WERI-Rb-1 (cell line): ENCODE data around the gene POLR2B.

Experiments
- DNase-seq: peaks from one replicate; pipeline ENCODE4 v3.0.0-alpha.2; 2020
- H3K27ac ChIP-seq: fragments of 250-450 bp; sonication (Bioruptor Pico); 2 replicates; pipeline ENCODE4 v1.5.1; 2020; ENCODE audit warnings: mild to moderate bottlenecking, moderate library complexity
- H3K27me3 ChIP-seq: fragments of 250-450 bp; sonication (Bioruptor Pico); 2 replicates; pipeline ENCODE4 v1.5.1; 2021; ENCODE audit warnings: mild to moderate bottlenecking, low read depth, moderate library complexity; ENCODE audit not compliant: insufficient read depth, severe bottlenecking
- H3K36me3 ChIP-seq: fragments of 250-450 bp; sonication (Bioruptor Pico); 2 replicates; pipeline ENCODE4 v1.5.1; 2020; ENCODE audit warnings: mild to moderate bottlenecking, moderate library complexity
- H3K4me3 ChIP-seq: 2 replicates; pipeline ENCODE4 v1.5.1; 2011; ENCODE audit warnings: low read depth, mild to moderate bottlenecking, control low read depth, low read length
- H3K9me3 ChIP-seq: fragments of 250-450 bp; sonication (Bioruptor Pico); 2 replicates; pipeline ENCODE4 v1.5.1; 2021; ENCODE audit warnings: mild to moderate bottlenecking, moderate library complexity; ENCODE audit not compliant: severe bottlenecking
- CTCF ChIP-seq: IDR thresholded peaks from 2 replicates; pipeline ENCODE4 v1.5.1; 2011; ENCODE audit warnings: low read depth, mild to moderate bottlenecking, control low read depth, inconsistent platforms, low read length

Gene POLR2B

GRCh38 chr4:57020467-57021101 is 41.9 kb downstream of the POLR2B start:
- Histone ChIP-seq H3K27ac (no peak overlapping the region), H3K4me3 (no peak overlapping the region), H3K9me3 (no peaks in the 10 kb centered on the region), H3K36me3 (peaks cover 70% of the 10 kb centered on the region), H3K27me3 (no peaks in the 10 kb centered on the region)
- TF ChIP-seq CTCF, result no peak
- no peak for DNase-seq

GRCh38 chr4:57023104-57023503 is 44.4 kb downstream of the POLR2B start:
- H3K36me3 ChIP-seq, result peaks cover 76% of the 10 kb centered on the region
- no peak overlapping the region for H3K27ac ChIP-seq
- H3K4me3 ChIP-seq, result no peak overlapping the region
- no peak for DNase-seq
- no peak for TF ChIP-seq CTCF
- H3K9me3 ChIP-seq, result no peaks in the 10 kb centered on the region
- no peaks in the 10 kb centered on the region for H3K27me3 ChIP-seq

GRCh38 chr4:57034520-57034919 is 55.8 kb downstream of the POLR2B start:
- H3K36me3 ChIP-seq, result peaks cover 27% of the 10 kb centered on the region
- no peaks in the 10 kb centered on the region for H3K27me3 ChIP-seq
- no peak for TF ChIP-seq CTCF
- no peak overlapping the region for H3K27ac ChIP-seq
- H3K9me3 ChIP-seq, result no peaks in the 10 kb centered on the region
- no peak for DNase-seq
- no peak overlapping the region for H3K4me3 ChIP-seq

GRCh38 chr4:57037982-57038604 is 59.4 kb downstream of the POLR2B start:
- Histone ChIP-seq H3K27ac (no peak overlapping the region), H3K4me3 (no peak overlapping the region), H3K9me3 (no peaks in the 10 kb centered on the region), H3K36me3 (no peaks in the 10 kb centered on the region; the same call in 1 of the 2 replicates), H3K27me3 (no peaks in the 10 kb centered on the region)
- peak; percentile 65 for DNase-seq
- peak; percentile 92 for TF ChIP-seq CTCF

GRCh38 chr4:57039345-57039744 is 60.6 kb downstream of the POLR2B start:
- Histone ChIP-seq H3K27me3 (no peaks in the 10 kb centered on the region), H3K27ac (no peak overlapping the region), H3K36me3 (no peaks in the 10 kb centered on the region), H3K4me3 (no peak overlapping the region), H3K9me3 (no peaks in the 10 kb centered on the region)
- DNase-seq, result no peak
- no peak for TF ChIP-seq CTCF

- DNase-seq, result no peak
- no peaks in the 10 kb centered on the region for H3K36me3 ChIP-seq
- H3K9me3 ChIP-seq, result no peaks in the 10 kb centered on the region
- H3K4me3 ChIP-seq, result no peak overlapping the region
- H3K27me3 ChIP-seq, result no peaks in the 10 kb centered on the region
- TF ChIP-seq CTCF, result no peak
- no peak overlapping the region for H3K27ac ChIP-seq
Measured at GRCh38 chr4:57040510-57040909, 61.8 kb downstream of the POLR2B start.
